Stimulated activated CD8-positive, alpha-beta memory T cell treated with anti-CD3 and anti-CD28 coated beads, Interleukin-12 subunit alpha, Interleukin-12 subunit beta, amount 100 ng/mL, for 4 hours (primary cell): Measurements from ENCODE around the gene CIT.

Experiments used
- DNase-seq: peaks from one replicate; pipeline ENCODE4 v3.0.0-alpha.2; 2020; ENCODE audit warnings: low read depth

The CIT gene

DNA sequence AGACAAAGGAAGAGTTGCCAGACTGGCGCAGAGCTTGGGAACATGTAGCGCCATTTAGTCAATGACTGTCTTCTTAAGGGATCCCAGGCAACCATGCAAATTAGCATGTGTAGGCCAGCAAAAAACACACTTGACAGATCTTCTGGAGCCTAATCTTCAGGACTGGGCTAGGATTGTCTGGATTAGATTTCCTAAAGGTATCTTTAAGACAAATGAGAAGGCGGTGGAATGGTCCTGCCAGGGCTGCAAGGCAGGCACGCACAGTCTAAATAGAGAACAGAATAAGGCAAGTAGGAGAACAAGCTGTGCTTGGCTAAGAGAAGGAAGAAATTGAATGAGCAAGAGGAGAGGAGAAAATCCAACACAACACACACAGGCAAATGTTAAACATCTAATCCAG, 80.0 kb downstream of the CIT start:
- DNase-seq: no peak

DNA sequence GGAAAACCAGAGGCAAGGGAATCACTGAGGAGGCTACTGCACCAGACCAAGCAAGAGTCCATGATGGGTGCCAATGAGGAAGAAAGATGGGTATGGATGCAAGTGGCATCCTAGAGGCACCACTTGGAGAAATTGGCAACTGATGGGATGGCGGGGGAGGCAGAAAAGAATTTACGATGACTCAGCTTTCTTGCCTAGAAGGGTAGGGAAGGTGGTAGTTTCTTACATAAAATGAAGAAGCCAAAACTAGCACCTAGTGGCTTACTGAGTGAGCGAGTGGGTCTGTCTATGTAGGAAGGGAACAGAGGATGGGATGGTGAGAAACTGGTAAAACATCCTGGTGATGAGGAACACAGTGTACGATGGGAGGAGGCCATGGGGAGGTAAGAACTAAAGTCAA, 80.8 kb downstream of the CIT start:
- DNase-seq: no peak

DNA sequence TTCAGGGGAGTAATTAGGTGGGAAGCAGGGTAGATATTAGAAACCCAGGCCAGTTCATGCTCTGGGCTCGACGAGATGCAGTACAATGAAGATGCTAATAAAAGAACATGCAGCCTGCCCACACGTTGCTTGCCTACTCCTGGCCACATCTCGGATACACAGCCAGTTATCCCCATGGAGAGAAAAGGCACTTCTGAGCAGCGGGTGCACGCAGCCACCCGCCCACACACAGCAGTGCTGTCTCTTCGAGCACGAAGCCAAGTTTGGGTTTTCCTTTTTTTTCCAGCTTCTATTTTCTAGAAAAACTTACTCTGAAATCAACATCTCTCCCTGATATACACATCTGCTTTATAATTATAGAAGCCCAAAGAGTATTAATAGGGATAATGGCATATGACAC, 85.7 kb downstream of the CIT start:
- DNase-seq: no peak

DNA sequence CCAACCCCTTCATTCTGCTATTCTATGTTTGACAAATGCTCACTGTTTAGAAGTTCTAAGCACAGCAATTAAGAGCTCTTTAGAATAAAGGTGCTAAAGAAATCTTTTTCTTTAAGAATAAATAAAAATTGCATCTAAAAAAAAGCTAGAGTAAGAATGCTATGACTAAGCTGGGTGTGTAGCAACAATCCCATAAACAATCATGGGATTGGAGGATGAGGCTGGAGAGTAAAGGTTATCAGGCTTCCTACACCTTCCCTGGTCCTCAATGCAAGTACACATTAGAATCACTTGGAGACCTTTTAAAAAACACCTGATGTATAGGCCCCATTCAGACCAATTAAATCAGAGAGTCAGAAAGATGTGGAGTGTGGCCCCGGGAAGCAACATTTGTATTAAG, 88.3 kb downstream of the CIT start:
- DNase-seq: no peak

- no peak for DNase-seq
Observed at GRCh38 chr12:119786539-119786938, 90.6 kb downstream of the CIT start.

GRCh38 chr12:119784673-119785072, 92.4 kb downstream of the CIT start:
- DNase-seq: no peak

- no peak for DNase-seq
Observed at GRCh38 chr12:119783787-119784186, 93.3 kb downstream of the CIT start.

- DNase-seq: no peak
Observed at GRCh38 chr12:119781804-119782203, 95.3 kb downstream of the CIT start.

GRCh38 chr12:119780786-119781434, 96.2 kb downstream of the CIT start:
- DNase-seq: no peak

- no peak for DNase-seq
Observed at GRCh38 chr12:119775246-119775895, 101.7 kb downstream of the CIT start.

DNA sequence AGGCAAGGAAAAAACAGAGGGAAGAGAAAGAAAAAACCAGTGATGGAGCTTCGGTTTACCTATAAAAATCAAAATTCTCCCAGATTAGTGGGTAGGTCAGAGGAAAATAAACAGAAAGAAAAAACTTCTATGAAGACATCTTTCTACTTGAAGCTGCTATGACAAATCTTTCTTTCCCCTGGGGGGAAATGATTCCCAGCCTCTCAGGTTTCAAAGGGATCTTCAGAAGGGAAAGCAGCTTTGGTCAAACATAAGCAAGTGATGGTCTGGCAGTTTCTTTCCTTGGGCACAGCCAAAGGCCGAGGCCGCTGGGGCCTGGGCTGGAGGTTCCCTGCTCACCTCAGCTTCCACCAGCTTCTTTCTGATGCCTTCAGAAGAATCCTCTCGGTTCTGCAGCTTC, 104.7 kb downstream of the CIT start:
- no peak for DNase-seq

DNA sequence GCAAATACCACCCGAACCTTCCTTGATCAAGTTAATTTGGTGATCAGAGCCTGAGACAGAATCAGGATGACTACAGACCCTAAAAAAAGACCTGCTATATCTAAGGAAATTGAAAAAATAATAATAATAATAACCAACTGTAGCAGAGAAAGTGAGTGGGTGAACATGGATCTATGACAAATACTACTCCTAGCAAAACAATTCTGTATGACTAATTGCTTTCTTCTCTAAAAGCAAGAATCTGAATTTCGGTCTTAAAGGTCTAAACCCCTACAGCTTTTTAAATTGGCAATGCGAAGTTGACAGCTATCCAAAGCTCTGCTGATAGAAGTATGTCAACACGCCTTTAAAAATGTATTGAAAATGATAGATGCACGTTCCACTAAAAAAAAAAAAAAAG, 107.0 kb downstream of the CIT start:
- DNase-seq: no peak

DNA sequence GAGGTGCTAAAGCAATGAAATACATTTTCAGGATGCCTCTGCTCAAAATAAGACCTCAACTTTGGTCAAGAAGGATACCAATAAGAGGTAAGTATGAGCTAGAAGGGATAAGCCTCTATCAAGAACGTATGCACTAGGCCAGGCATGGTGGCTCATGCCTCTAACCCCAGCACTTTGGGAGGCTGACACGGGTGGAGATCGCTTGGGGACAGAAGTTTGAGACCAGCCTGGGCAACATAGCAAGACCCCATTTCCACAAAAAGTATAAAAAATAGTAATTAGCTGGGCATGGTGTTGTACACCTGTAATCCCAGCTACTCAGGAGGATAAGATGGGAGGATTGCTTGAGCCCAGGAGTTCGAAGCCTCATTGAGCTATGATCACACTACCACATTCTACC, 114.5 kb downstream of the CIT start:
- DNase-seq: no peak

- DNase-seq: no peak
Observed at GRCh38 chr12:119758722-119759121, 118.4 kb downstream of the CIT start.

DNA sequence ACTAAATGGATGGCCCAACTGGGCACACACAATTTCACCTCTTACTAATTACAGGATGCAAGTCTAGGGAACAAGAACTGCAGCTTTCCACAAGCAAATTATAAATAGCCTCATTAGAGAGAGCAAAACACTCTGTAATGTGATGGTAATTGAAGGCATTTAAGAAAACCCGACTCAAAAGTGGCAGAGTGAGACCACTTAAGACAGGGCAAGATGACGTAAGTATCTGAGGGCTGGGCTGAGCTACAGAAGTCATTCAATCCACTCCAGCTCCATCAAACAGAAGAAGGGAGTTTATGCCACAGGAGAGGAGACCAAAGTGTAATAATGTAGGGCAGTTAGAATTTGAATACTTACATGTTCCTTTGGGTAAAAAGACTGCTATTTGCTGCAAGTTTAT, 118.9 kb downstream of the CIT start:
- no peak for DNase-seq

- DNase-seq: no peak
Observed at GRCh38 chr12:119751961-119752360, 125.2 kb downstream of the CIT start.

- no peak for DNase-seq
Observed at GRCh38 chr12:119749666-119750065, 127.5 kb downstream of the CIT start.

DNA sequence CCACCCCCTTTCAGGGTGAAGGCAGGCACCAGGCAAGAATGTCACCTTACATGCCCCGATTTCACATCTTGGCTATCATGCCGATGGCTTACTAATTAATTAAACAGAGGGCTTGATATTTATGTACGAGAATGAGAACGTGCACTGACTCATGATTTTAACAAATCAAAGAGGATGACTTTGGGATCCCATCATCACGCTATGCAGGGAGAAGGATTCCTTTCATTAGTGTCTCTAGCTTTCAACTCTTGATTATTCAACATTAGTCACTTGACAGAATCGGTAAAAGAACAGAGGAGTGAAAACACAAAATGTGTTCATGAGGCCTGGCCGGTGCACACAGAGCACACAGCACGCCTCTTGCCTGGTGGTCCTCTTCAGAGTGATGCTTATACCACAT, 128.6 kb downstream of the CIT start:
- DNase-seq: no peak

DNA sequence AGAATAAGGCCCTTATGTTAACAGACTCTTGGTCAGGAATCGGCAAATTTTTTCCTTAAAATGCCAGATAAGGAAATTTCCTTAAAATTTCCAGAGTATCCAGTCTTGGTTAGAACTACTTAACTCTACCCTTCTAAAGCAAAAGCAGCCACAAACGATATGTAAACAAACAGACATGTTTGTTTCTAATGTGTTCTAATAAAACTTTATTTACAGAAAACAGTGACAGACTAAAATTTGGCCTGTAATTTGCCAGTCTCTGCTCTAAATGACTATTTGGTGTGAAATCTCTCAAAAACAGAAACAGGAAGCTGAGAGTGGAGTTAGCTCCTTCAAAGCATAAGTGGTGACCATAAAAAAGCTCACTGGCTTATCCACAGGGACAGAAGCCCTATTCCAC, 131.0 kb downstream of the CIT start:
- no peak for DNase-seq

- no peak for DNase-seq
Observed at GRCh38 chr12:119744900-119745606, 132.1 kb downstream of the CIT start.

- DNase-seq: no peak
Observed at GRCh38 chr12:119742700-119743099, 134.4 kb downstream of the CIT start.

GRCh38 chr12:119740830-119741229, 136.3 kb downstream of the CIT start:
- no peak for DNase-seq

DNA sequence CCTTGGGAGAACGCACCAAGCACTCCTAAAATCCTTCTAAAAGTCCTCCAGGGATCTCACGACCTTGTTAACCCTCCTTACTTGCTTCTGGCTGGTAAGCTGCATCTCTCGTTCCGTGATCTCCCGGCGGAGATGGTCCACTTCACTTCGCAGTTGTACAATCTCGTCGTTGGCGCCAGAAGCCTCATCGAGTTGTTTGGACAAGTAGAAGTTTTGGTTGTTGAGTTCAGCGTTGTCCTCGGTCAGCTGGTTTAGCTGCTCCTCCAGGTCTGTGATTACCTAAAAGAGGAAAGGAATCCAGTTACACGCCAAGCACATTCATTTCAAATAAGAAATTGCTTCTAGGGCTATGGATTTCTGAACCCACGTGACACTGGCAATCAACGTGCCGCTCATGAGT, 142.0 kb downstream of the CIT start:
- DNase-seq: no peak

GRCh38 chr12:119730381-119730780, 146.7 kb downstream of the CIT start:
- no peak for DNase-seq
